HEK293T (cell line): ENCODE measurements around the gene CAPN11.

ENCODE experiments used
- ARNT ChIP-seq: fragments of 450-650 bp; IDR thresholded peaks from 2 replicates; pipeline ENCODE4 v1.6.1; 2017; ENCODE audit warnings: mild to moderate bottlenecking
- BHLHE40 ChIP-seq: fragments of 450-650 bp; IDR thresholded peaks from 2 replicates; pipeline ENCODE4 v1.6.1; 2016; ENCODE audit warnings: mild to moderate bottlenecking, moderate library complexity, borderline replicate concordance
- CTBP1 ChIP-seq: fragments of 450-650 bp; IDR thresholded peaks from 2 replicates; pipeline ENCODE4 v1.6.1; 2016; ENCODE audit warnings: borderline replicate concordance
- ELF4 ChIP-seq: fragments of 450-650 bp; IDR thresholded peaks from 2 replicates; pipeline ENCODE4 v1.6.1; 2017; ENCODE audit warnings: antibody characterized with exemption
- FOXK2 ChIP-seq: fragments of 450-650 bp; IDR thresholded peaks from 2 replicates; pipeline ENCODE4 v1.6.1; 2016; ENCODE audit warnings: mild to moderate bottlenecking
- FOXM1 ChIP-seq: fragments of 450-650 bp; IDR thresholded peaks from 2 replicates; pipeline ENCODE4 v1.6.1; 2017; ENCODE audit warnings: mild to moderate bottlenecking, borderline replicate concordance
- HDGF ChIP-seq: fragments of 450-650 bp; IDR thresholded peaks from 2 replicates; pipeline ENCODE4 v1.6.1; 2017; ENCODE audit warnings: antibody characterized with exemption, borderline replicate concordance
- LEF1 ChIP-seq: fragments of 450-650 bp; IDR thresholded peaks from 2 replicates; pipeline ENCODE4 v1.6.1; 2017; ENCODE audit warnings: mild to moderate bottlenecking, borderline replicate concordance
- PKNOX1 ChIP-seq: fragments of 450-650 bp; IDR thresholded peaks from 2 replicates; pipeline ENCODE4 v1.6.1; 2016
- SP1 ChIP-seq: fragments of 450-650 bp; IDR thresholded peaks from 2 replicates; pipeline ENCODE4 v1.6.1; 2017
- SUZ12 ChIP-seq: fragments of 450-650 bp; IDR thresholded peaks from 2 replicates; pipeline ENCODE4 v1.6.1; 2016; ENCODE audit warnings: mild to moderate bottlenecking
- ZNF384 ChIP-seq: fragments of 450-650 bp; IDR thresholded peaks from 2 replicates; pipeline ENCODE4 v1.6.1; 2016

GRCh38 chr6:44194326-44194725, 35.7 kb downstream of the CAPN11 start:
- TF ChIP-seq SUZ12 (no peak), ELF4 (no peak), PKNOX1 (no peak), BHLHE40 (no peak), CTBP1 (no peak), SP1 (no peak), FOXM1 (no peak), FOXK2 (no peak), ARNT (no peak), ZNF384 (no peak), HDGF (no peak), LEF1 (no peak)
